Psoas muscle (tissue), 8 donors: ENCODE measurements around the gene HCRTR1. TPM values are rescaled to one million over a fixed set of nuclear protein-coding genes. Genes with fewer than 3 reads are reported as not detected.
A peak's percentile ranks its signal among the peaks of the same experiment; 100 is the strongest.

Source experiments
- ATAC-seq, 4 donors: fragments of 200-7000 bp; cut with Tn5 transposase; one replicate each; pipeline ENCODE4 v1.9.1; 2020; ENCODE audit warnings: moderate library complexity in 3 of 4, mild to moderate bottlenecking in 2 of 4
- DNase-seq, 2 donors: peaks; one replicate each; pipeline ENCODE4 v3.0.0-alpha.2; 2020
- H3K27ac ChIP-seq: fragments of 200-600 bp; one replicate; pipeline ENCODE4 v1.8.0; 2022
- H3K27me3 ChIP-seq, 3 donors: fragments of 200-600 bp in 1 of 3; one replicate each; pipeline versions ENCODE4 v1.6.1 to v1.8.0; 2013 to 2022; ENCODE audit warnings: low read length in 2 of 3, mild to moderate bottlenecking in 2 of 3, moderate library complexity in 1 of 3; ENCODE audit not compliant: insufficient read depth in 3 of 3
- H3K36me3 ChIP-seq, 2 donors: fragments of 200-600 bp in 1 of 2; one replicate each; pipeline versions ENCODE4 v1.6.1 to v1.8.0; 2013 to 2022; ENCODE audit warnings: low read depth in 1 of 2, mild to moderate bottlenecking in 1 of 2, moderate library complexity in 1 of 2; ENCODE audit not compliant: insufficient read depth in 1 of 2
- H3K4me1 ChIP-seq: fragments of 200-600 bp; one replicate; pipeline ENCODE4 v1.8.0; 2022
- H3K4me3 ChIP-seq: fragments of 200-600 bp; one replicate; pipeline ENCODE4 v1.8.0; 2022; ENCODE audit warnings: mild to moderate bottlenecking
- H3K9me3 ChIP-seq: fragments of 200-600 bp; one replicate; pipeline ENCODE4 v1.8.0; 2022
- WGBS, 3 donors: extraction: QIAGEN DNeasy Blood & Tissue Kit; methylation state at CpG; one replicate each; pipeline versions ENCODE4 v1.1.6 to v1.1.7; 2013; 5-methylcytosine and 5-hydroxymethylcytosine counted together
- intact Hi-C, 2 donors: fragments of 100-400 bp; cut with DNase I; formaldehyde crosslinking; loops; one replicate each; pipeline versions ENCODE4 v1.11.0 to v1.14.2; 2022
- polyA plus RNA-seq, 3 donors: library from polyadenylated mRNA; stranded (reverse); fragments of 200-250 nt; gene quantifications; one replicate each; pipeline ENCODE4 v1.2.3, GENCODE V29; 2013
- total RNA-seq, 4 donors: library from RNA; stranded (reverse); fragmentation: NEBNext Ultra II Directional in 2 of 4; extraction: Animal tissue kit (Norgen Biotek cat#: 25700) in 2 of 4; gene quantifications; one replicate each; pipeline versions ENCODE4 v1.2.1 to v1.2.4, GENCODE V29; 2021 to 2023
- TF ChIP-seq, protein P1 (sequence below): fragments of 200-600 bp; IDR thresholded peaks from one replicate; pipeline ENCODE4 v1.8.0; 2022; ENCODE audit warnings: antibody characterized with exemption
- donor health status: healthy with polysubstance abuse.
- donor health status: DM: no; HTN: no; CAD: no; lungs with moderate emphysema.
- donor health status: Bipolar disorder and iron deficiency.
- donor health status: healthy.
- donor health status: DM: yes; HTN: yes; CAD: no.
- donor health status: DM: no; HTN: no; CAD: no.
- donor health status: DM: no; HTN: no; CAD: no.
- donor health status: DM: yes; HTN: yes; CAD: no.

HCRTR1 gene
- total and polyA plus RNA-seq, 7 donors, result 0.12 to 1.2 (median 0.34) TPM; not detected in 1

DNA sequence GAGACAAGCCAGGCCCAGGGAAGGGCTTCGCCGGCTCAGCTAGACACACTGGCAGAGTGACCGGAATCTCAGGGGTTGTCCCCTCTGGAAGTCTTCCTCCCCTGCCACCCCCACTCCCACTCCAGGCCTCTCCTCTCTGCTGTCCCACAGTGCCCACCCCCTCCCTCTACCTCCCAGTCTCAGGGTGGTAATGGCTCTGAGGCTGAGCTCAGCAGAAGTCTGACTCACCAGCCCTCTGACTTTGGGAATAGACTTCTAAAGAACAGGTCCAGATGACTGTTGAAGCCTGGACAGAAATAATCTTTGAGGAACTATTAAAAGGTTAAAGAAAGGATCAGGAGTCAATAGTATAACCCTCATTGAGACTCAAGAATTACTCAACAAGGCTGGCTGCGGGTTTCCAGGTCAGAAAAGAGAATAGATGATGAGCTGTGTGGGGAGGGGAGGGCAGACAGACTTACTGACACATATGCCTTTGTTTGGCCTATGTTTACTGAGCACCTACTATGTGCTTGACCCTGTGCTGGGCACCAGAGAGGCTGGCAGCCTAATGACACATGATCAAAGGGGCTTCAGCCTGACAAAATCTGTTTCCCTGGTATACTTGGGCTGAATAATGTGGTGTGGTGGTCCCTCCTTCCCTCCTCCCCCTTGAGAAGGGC, 8.2 kb downstream of the HCRTR1 start:
- ATAC-seq, result no peak
- peak overlapping the region; percentile 92 for H3K27ac ChIP-seq
- H3K36me3 ChIP-seq, result peaks cover 3 to 29% of the 10 kb centered on the region in 2 donors
- H3K27me3 ChIP-seq, result no peaks in the 10 kb centered on the region
- H3K4me3 ChIP-seq, result no peak overlapping the region
- no peak for DNase-seq
- intact Hi-C loops, result no loop called here
- WGBS, 3 donors, result 86 to 95% (median 88%) methylated on average over 4 of the region's 4 CpGs
- H3K4me1 ChIP-seq, result peaks cover 35% of the 10 kb centered on the region
- TF ChIP-seq, protein P1, sequence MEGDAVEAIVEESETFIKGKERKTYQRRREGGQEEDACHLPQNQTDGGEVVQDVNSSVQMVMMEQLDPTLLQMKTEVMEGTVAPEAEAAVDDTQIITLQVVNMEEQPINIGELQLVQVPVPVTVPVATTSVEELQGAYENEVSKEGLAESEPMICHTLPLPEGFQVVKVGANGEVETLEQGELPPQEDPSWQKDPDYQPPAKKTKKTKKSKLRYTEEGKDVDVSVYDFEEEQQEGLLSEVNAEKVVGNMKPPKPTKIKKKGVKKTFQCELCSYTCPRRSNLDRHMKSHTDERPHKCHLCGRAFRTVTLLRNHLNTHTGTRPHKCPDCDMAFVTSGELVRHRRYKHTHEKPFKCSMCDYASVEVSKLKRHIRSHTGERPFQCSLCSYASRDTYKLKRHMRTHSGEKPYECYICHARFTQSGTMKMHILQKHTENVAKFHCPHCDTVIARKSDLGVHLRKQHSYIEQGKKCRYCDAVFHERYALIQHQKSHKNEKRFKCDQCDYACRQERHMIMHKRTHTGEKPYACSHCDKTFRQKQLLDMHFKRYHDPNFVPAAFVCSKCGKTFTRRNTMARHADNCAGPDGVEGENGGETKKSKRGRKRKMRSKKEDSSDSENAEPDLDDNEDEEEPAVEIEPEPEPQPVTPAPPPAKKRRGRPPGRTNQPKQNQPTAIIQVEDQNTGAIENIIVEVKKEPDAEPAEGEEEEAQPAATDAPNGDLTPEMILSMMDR, result no peak
- H3K9me3 ChIP-seq, result no peaks in the 10 kb centered on the region

DNA sequence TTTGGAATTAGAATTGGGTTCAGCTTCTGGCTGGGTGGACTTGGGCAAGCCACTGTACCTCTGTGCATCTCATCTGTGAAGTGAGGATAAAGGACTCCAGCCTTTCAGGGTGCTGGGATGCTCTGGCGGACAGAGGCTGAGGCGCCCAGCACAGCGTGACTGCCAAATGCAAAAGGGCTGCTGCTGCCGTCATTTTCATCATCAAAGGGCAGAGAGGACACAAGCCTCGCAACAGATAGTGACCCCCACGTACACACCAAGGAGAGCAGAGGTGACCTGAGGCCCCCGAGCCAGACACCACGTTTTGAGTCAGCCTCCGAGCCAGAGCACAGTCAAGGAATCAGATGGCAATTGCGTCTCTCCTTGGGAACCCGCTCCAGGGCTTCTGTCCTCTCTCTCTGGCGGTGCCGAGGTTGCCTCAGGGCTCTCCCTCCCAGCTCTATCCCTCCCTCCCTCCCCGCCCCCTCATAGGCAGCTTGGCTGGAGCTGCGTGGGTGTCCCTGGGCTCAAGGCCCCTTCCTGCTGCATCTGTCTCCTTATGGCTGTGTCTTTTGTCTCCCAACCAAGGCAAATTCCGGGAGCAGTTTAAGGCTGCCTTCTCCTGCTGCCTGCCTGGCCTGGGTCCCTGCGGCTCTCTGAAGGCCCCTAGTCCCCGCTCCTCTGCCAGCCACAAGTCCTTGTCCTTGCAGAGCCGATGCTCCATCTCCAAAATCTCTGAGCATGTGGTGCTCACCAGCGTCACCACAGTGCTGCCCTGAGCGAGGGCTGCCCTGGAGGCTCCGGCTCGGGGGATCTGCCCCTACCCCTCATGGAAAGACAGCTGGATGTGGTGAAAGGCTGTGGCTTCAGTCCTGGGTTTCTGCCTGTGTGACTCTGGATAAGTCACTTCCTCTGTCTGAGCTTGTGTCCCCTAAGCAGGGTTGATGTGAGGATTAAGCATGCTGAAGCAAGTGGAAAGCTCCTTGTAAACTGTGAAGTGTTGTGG, 9.0 kb downstream of the HCRTR1 start:
- Histone ChIP-seq H3K4me1 (peaks cover 43% of the 10 kb centered on the region), H3K36me3 (peaks cover 3 to 37% of the 10 kb centered on the region in 2 donors), H3K9me3 (no peaks in the 10 kb centered on the region), H3K4me3 (no peak overlapping the region), H3K27ac (peak overlapping the region; percentile 92), H3K27me3 (no peaks in the 10 kb centered on the region)
- TF ChIP-seq, protein P1, result no peak
- intact Hi-C loops, result no loop called here
- peak; percentile 11 to 40 (median 24) for ATAC-seq
- WGBS, 3 donors, result 55 to 69% (median 58%) methylated on average over 23 of the region's 23 CpGs
- peak; percentile 58 to 72 for DNase-seq

DNA sequence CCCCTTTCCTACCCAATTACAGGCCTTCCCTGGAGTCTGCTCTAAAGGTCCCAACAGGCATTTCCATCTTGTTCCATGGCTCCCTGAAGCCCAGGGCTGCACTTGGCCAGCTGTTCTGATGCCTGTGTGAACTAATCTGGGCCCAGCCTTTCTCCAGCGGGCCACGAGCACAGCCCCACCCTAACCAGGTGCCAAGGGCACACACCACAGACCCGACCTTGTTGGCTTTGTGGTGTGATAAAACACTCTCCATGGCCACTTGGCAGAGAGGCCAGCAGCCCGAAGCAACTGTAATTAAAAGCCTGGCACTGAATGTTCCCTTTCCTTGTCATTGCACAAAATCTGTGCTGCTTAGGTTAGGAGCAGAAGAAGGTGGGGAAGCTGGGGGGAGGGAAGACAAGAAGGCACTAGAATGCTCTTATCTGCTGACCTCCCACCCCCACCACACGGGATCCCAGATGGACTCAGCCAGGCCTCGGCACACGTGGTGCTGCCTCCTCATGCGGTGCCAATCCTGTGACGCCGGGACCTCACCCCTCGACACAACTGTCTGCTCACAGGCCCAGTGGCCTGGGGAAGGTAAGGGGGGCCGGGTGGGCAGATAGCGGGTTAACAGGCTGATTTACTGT, 9.9 kb downstream of the HCRTR1 start:
- TF ChIP-seq, protein P1, result no peak
- Histone ChIP-seq H3K36me3 (peaks cover 3 to 45% of the 10 kb centered on the region in 2 donors), H3K4me3 (peak overlapping the region; percentile 36), H3K4me1 (peaks cover 52% of the 10 kb centered on the region), H3K27me3 (no peaks in the 10 kb centered on the region), H3K27ac (peak overlapping the region; percentile 92), H3K9me3 (no peaks in the 10 kb centered on the region)
- peak; percentile 78 to 83 (median 80) for ATAC-seq
- intact Hi-C loops, result no loop called here
- peak; percentile 75 to 91 for DNase-seq
- WGBS, 3 donors, result 21 to 35% (median 23%) methylated on average over 13 of the region's 13 CpGs

DNA sequence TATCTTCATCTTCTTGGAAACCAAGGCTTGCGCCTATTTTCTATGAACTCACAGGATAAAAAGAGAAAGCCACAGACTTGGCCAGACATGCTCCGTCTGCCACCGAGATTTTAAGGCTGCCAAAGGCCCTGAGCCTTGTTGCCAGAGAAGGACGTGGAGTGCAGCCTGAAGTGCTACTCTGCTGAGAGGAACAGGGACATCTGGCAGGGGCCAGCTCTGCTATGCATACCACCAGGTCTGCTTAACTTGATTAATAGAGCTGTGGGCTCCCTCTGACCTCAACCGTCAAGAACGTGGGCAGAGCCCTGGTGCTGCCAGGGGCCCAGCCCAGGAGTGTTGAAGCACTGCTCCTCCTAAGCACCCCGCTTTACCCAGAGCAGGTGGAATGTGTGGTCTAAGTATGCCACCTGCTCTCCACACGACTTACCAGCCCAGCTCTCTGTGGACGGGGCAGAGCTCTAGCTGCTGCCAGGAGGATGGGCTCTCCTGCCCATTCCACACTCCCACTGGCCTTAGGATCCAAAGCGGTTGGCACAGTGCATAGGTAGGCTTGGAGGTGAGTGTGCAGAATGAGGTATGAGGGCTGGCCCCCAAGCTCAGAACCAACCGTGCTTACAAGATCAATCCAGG, 10.6 kb downstream of the HCRTR1 start:
- H3K36me3 ChIP-seq, result peaks cover 3 to 51% of the 10 kb centered on the region in 2 donors
- 31 to 53% (median 32%) methylated on average over 11 of the region's 11 CpGs for WGBS, 3 donors
- ATAC-seq, result peak; percentile 78 to 84 (median 82)
- no peaks in the 10 kb centered on the region for H3K27me3 ChIP-seq
- intact Hi-C loops, result no loop called here
- TF ChIP-seq, protein P1, result no peak
- peak overlapping the region; percentile 92 for H3K27ac ChIP-seq
- DNase-seq, result peak; percentile 56 to 89
- no peaks in the 10 kb centered on the region for H3K9me3 ChIP-seq
- peak overlapping the region; percentile 36 for H3K4me3 ChIP-seq
- peaks cover 52% of the 10 kb centered on the region for H3K4me1 ChIP-seq
